ENCODE measurements around the gene SIGLEC9.

GRCh38 chr19:51090471-51090870 lies 34.2 kb upstream of the SIGLEC9 start:
- TF ChIP-seq ATF1 (CRISPR knock-in tag; IDR thresholded peaks at IDR 0.05) = no peak
- TF ChIP-seq CTCF (IDR thresholded peaks at IDR 0.05) = no peak
